Activated CD4-positive, alpha-beta memory T cell treated with anti-CD3 and anti-CD28 coated beads for 36 hours (primary cell): ENCODE data around the gene CMTR1. TPM values are rescaled to one million over a fixed set of nuclear protein-coding genes. Genes with fewer than 3 reads are reported as not detected.

Source experiments
- CTCF ChIA-PET: fragments of 350-600 bp; sonication (Branson Sonifier 250); formaldehyde crosslinking; loops from one replicate; lab custom pipeline; 2021; ENCODE audit warnings: antibody characterized with exemption, inconsistent platforms; lab: Charles Lee
- POLR2A ChIA-PET: fragments of 350-600 bp; sonication (Branson Sonifier 250); formaldehyde crosslinking; loops from one replicate; lab custom pipeline; 2021; ENCODE audit warnings: antibody characterized with exemption; lab: Charles Lee
- DNase-seq: peaks from one replicate; pipeline ENCODE4 v3.0.0-alpha.2; 2020
- H3K27ac Mint-ChIP-seq: one replicate; pipeline ENCODE4 v1.8.0; 2021; ENCODE audit warnings: mixed read lengths
- H3K27me3 Mint-ChIP-seq: one replicate; pipeline ENCODE4 v1.8.0; 2021; ENCODE audit warnings: mixed read lengths
- H3K36me3 Mint-ChIP-seq: one replicate; pipeline ENCODE4 v1.8.0; 2021; ENCODE audit warnings: mixed read lengths
- H3K4me1 Mint-ChIP-seq: one replicate; pipeline ENCODE4 v1.8.0; 2021; ENCODE audit warnings: low read depth, mixed read lengths
- H3K4me3 Mint-ChIP-seq: one replicate; pipeline ENCODE4 v1.8.0; 2021; ENCODE audit warnings: mild to moderate bottlenecking, mixed read lengths
- H3K9me3 Mint-ChIP-seq: one replicate; pipeline ENCODE4 v1.8.0; 2021; ENCODE audit warnings: mixed read lengths
- intact Hi-C: fragments of 100-400 bp; cut with micrococcal nuclease; formaldehyde crosslinking; loops from one replicate; pipeline ENCODE4 v1.15.1; 2023
- total RNA-seq, 2 experiments: library from RNA; stranded (reverse); gene quantifications; one replicate each; pipeline ENCODE4 v1.2.3, GENCODE V29; 2021

Gene CMTR1
- total RNA-seq, 2 experiments from 2014 or later, result 69.2 to 70.1 TPM

- intact Hi-C loops, result no loop called here
- no peak for DNase-seq
- Mint-ChIP-seq H3K36me3 (peaks cover 54% of the 10 kb centered on the region), H3K4me1 (peaks cover 3% of the 10 kb centered on the region), H3K27me3 (no peaks in the 10 kb centered on the region), H3K27ac (no peak overlapping the region), H3K9me3 (no peaks in the 10 kb centered on the region), H3K4me3 (no peak overlapping the region)
- CTCF ChIA-PET, result interaction anchor here (0.6 to 1.1 kb wide), 2 partner anchors 28 to 523 kb away, joined by 3 read pairs; no protein-coding TSS in a partner anchor
- POLR2A ChIA-PET, result no interaction called here
Measured at GRCh38 chr6:37459981-37460800, 27.2 kb downstream of the CMTR1 start.

DNA sequence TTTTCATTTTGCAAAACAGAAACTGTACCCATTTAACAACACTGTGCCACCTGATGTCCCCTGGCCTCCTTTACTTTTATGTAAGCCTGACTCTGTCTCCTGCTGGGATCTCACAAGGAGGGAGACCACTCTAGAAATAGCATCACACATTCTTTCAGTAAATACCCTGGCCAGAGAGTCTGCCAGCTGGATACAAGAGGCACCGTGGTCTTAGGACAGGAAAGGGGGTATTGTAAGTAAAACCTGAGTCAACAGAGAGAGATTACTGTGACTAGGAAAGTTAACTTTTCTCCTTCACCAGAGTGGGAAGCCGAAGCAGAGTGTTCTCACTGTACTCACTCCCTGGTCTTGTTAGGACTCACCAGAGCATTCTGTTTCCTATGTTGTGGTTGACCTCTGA lies 27.8 kb downstream of the CMTR1 start:
- POLR2A ChIA-PET, result no interaction called here
- no peak overlapping the region for H3K4me3 Mint-ChIP-seq
- no peaks in the 10 kb centered on the region for H3K27me3 Mint-ChIP-seq
- intact Hi-C loops, result no loop called here
- peaks cover 51% of the 10 kb centered on the region for H3K36me3 Mint-ChIP-seq
- H3K27ac Mint-ChIP-seq, result peak overlapping the region; percentile 13
- no peaks in the 10 kb centered on the region for H3K9me3 Mint-ChIP-seq
- CTCF ChIA-PET, result no interaction called here
- DNase-seq, result no peak
- H3K4me1 Mint-ChIP-seq, result no peaks in the 10 kb centered on the region

DNA sequence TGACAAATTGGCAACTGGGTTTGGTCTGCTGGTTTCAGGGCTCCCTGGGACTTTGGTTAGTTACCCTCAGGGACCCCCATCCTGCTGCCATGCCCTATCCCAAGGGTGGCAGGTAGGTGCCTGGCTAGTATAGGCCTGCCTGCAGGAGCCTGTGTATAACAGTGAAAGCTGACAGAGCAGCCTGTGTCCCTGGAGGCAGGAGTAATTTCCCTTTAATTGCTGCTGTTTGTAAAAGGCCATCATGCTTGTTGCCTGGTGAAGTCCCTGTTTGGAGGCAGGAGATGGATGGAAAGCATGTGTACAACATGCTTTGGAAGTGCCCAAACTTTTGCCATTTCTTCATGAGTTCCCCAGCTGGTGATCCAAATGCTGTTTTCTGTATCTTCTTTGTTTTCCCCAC lies 30.1 kb downstream of the CMTR1 start:
- DNase-seq, result no peak
- Mint-ChIP-seq H3K4me3 (no peak overlapping the region), H3K9me3 (peaks cover 6% of the 10 kb centered on the region), H3K36me3 (peaks cover 53% of the 10 kb centered on the region), H3K4me1 (no peaks in the 10 kb centered on the region), H3K27ac (no peak overlapping the region), H3K27me3 (no peaks in the 10 kb centered on the region)
- ChIA-PET CTCF (no interaction called here), POLR2A (no interaction called here)
- intact Hi-C loops, result no loop called here

DNA sequence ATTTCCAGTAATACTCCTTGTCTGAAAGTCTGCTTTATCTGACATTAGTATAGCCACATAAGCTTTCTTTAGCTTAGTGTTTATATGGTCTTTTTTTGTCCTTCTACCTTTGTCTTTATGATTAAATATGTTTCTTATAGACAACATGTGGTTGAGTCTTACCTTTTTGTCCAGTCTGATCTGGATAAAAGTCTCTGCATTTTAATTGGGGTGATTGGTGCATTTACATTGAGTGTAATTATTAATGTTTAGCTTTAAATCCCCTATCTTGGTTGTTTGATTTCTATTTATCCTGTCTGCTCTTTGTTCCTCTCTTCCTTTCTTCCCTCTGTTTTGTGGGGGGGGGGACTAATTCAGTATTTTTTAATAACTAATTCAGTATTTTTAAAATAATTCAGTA lies 34.7 kb downstream of the CMTR1 start:
- intact Hi-C loops, result no loop called here
- Mint-ChIP-seq H3K4me3 (no peak overlapping the region), H3K9me3 (peaks cover 6% of the 10 kb centered on the region), H3K27ac (no peak overlapping the region), H3K4me1 (no peaks in the 10 kb centered on the region), H3K36me3 (peaks cover 38% of the 10 kb centered on the region), H3K27me3 (no peaks in the 10 kb centered on the region)
- ChIA-PET POLR2A (interaction anchor here (1.1 kb wide), 1 partner anchor 34 kb away, joined by 3 read pairs; the partner anchor contains the start of gene CMTR1), CTCF (interaction anchor here (1.0 to 1.8 kb wide), 3 partner anchors 86 to 224 kb away, joined by 3 to 12 read pairs (median 6); no protein-coding TSS in a partner anchor)
- no peak for DNase-seq

GRCh38 chr6:37473364-37474095 lies 40.5 kb downstream of the CMTR1 start:
- no peaks in the 10 kb centered on the region for H3K27me3 Mint-ChIP-seq
- no peak overlapping the region for H3K4me3 Mint-ChIP-seq
- CTCF ChIA-PET, result interaction anchor here (1.6 kb wide), 1 partner anchor 92 kb away, joined by 4 read pairs; no protein-coding TSS in a partner anchor
- no peak overlapping the region for H3K27ac Mint-ChIP-seq
- POLR2A ChIA-PET, result no interaction called here
- peaks cover 44% of the 10 kb centered on the region for H3K36me3 Mint-ChIP-seq
- peaks cover 12% of the 10 kb centered on the region for H3K4me1 Mint-ChIP-seq
- H3K9me3 Mint-ChIP-seq, result no peaks in the 10 kb centered on the region
- no peak for DNase-seq
- intact Hi-C loops, result no loop called here

DNA sequence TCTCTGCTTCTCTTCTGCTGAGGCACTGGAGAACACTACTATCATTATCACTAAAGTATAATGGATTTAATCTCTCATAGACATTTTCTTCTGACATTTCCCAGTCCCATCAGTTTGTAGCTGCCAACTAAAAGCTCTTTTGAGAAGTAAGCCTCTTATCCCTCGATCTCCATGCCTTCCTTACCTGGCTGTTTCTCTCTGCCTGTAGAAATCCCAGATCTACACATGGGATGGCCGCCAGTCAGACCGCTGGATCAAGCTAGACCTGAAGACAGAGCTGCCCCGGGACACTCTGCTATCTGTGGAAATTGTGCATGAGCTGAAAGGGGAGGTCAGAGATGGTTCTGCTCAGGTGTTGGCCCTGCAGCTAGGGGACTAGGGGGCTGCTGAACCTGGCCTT lies 41.3 kb downstream of the CMTR1 start:
- peaks cover 13% of the 10 kb centered on the region for H3K4me1 Mint-ChIP-seq
- no peak overlapping the region for H3K4me3 Mint-ChIP-seq
- ChIA-PET CTCF (interaction anchor here (1.0 to 1.6 kb wide), 2 partner anchors 9 to 91 kb away, joined by 4 read pairs; no protein-coding TSS in a partner anchor), POLR2A (no interaction called here)
- no peak overlapping the region for H3K27ac Mint-ChIP-seq
- H3K9me3 Mint-ChIP-seq, result no peaks in the 10 kb centered on the region
- no peaks in the 10 kb centered on the region for H3K27me3 Mint-ChIP-seq
- DNase-seq, result no peak
- intact Hi-C loops, result no loop called here
- H3K36me3 Mint-ChIP-seq, result peaks cover 47% of the 10 kb centered on the region

GRCh38 chr6:37477191-37477590 lies 44.2 kb downstream of the CMTR1 start:
- H3K27me3 Mint-ChIP-seq, result no peaks in the 10 kb centered on the region
- H3K4me3 Mint-ChIP-seq, result no peak overlapping the region
- H3K27ac Mint-ChIP-seq, result no peak overlapping the region
- POLR2A ChIA-PET, result no interaction called here
- peaks cover 13% of the 10 kb centered on the region for H3K4me1 Mint-ChIP-seq
- H3K36me3 Mint-ChIP-seq, result peaks cover 45% of the 10 kb centered on the region
- H3K9me3 Mint-ChIP-seq, result no peaks in the 10 kb centered on the region
- CTCF ChIA-PET, result no interaction called here
- no peak for DNase-seq
- intact Hi-C loops, result no loop called here

- H3K4me1 Mint-ChIP-seq, result peaks cover 13% of the 10 kb centered on the region
- H3K4me3 Mint-ChIP-seq, result no peak overlapping the region
- ChIA-PET POLR2A (no interaction called here), CTCF (no interaction called here)
- intact Hi-C loops, result no loop called here
- H3K36me3 Mint-ChIP-seq, result peaks cover 46% of the 10 kb centered on the region
- no peaks in the 10 kb centered on the region for H3K27me3 Mint-ChIP-seq
- no peaks in the 10 kb centered on the region for H3K9me3 Mint-ChIP-seq
- peak overlapping the region; percentile 30 for H3K27ac Mint-ChIP-seq
- no peak for DNase-seq
Measured at GRCh38 chr6:37477656-37478435, 44.8 kb downstream of the CMTR1 start.

DNA sequence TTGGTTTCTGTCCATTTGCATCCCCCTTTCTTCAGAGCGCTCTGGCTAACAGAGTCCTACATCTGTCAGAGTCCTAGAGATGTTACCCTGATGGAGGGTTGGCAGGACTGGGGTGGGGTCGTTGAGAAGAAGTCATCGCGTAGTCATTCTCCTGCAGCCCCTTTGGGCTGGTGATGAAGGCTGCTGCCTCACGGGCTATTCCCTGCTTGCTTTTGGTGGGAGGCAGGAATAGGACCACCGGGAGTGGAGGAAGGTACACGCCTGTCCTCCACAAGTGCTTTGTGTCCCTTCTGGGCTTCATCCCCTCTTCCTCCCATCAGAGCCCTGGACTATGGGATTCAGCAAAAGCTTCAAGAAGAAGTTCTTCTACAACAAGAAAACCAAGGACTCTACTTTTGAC lies 45.8 kb downstream of the CMTR1 start:
- Mint-ChIP-seq H3K4me3 (no peak overlapping the region), H3K27me3 (no peaks in the 10 kb centered on the region), H3K4me1 (peaks cover 13% of the 10 kb centered on the region), H3K9me3 (no peaks in the 10 kb centered on the region), H3K36me3 (peaks cover 40% of the 10 kb centered on the region), H3K27ac (no peak overlapping the region)
- ChIA-PET POLR2A (interaction anchor here (1.2 kb wide), 1 partner anchor 22 kb away, joined by 3 read pairs; no protein-coding TSS in a partner anchor), CTCF (interaction anchor here (2.2 kb wide), 1 partner anchor 13 kb away, joined by 6 read pairs; no protein-coding TSS in a partner anchor)
- DNase-seq, result no peak
- intact Hi-C loops, result no loop called here

DNA sequence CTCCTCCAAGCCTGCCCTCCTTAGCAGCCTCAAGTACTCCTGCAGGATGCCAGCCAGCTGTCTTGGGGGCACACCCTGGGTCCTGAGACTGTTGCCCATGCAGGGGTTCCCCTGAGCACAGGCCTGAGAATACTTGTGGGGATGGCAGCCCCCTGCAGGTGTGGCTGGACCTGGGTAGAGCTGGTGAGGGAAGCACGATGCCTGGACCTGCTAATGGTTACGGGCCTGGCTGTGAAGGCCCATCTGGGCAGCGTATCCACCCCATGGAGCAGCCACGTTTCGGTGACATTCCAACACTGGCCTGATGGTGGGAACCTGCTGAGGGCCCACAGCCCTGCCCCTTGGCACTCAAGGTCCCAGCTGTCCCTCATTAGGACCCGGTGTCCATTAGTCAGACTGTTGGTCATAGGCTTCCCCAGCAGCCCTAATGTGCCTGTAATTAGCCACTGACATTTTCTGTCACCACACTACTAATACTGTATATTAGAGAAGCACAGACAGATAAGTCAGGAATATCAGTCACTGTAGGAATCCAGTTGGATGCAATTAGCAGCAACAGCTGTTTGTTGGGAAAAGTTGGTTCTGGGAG lies 46.3 kb downstream of the CMTR1 start:
- no peak overlapping the region for H3K27ac Mint-ChIP-seq
- no peak for DNase-seq
- no peaks in the 10 kb centered on the region for H3K9me3 Mint-ChIP-seq
- ChIA-PET CTCF (interaction anchor here (2.2 kb wide), 1 partner anchor 13 kb away, joined by 6 read pairs; no protein-coding TSS in a partner anchor), POLR2A (interaction anchor here (1.2 kb wide), 1 partner anchor 22 kb away, joined by 3 read pairs; no protein-coding TSS in a partner anchor)
- H3K27me3 Mint-ChIP-seq, result no peaks in the 10 kb centered on the region
- peaks cover 13% of the 10 kb centered on the region for H3K4me1 Mint-ChIP-seq
- peaks cover 38% of the 10 kb centered on the region for H3K36me3 Mint-ChIP-seq
- intact Hi-C loops, result no loop called here
- H3K4me3 Mint-ChIP-seq, result no peak overlapping the region

- no peak for DNase-seq
- Mint-ChIP-seq H3K9me3 (no peaks in the 10 kb centered on the region), H3K27ac (no peak overlapping the region), H3K4me3 (no peak overlapping the region), H3K4me1 (peaks cover 13% of the 10 kb centered on the region), H3K36me3 (peaks cover 33% of the 10 kb centered on the region), H3K27me3 (no peaks in the 10 kb centered on the region)
- POLR2A ChIA-PET, result interaction anchor here (1.2 kb wide), 1 partner anchor 46 kb away, joined by 4 read pairs; no protein-coding TSS in a partner anchor
- intact Hi-C loops, result no loop called here
- CTCF ChIA-PET, result interaction anchor here (1.0 to 3.7 kb wide), 4 partner anchors 12 to 212 kb away, joined by 3 to 24 read pairs (median 5); no protein-coding TSS in a partner anchor
Measured at GRCh38 chr6:37480118-37480736, 47.2 kb downstream of the CMTR1 start.
